GOT3 (cell line): ENCODE measurements around the gene SSTR3.
A peak's percentile ranks its signal among the peaks of the same experiment; 100 is the strongest.
"Not testable (repeated sequence)": the region's sequence is repeated elsewhere in the genome, so short reads cannot be mapped to it uniquely, and the experiment has no call there.

Experiments used
- DNase-seq: peaks from one replicate; lab custom pipeline; 2025; ENCODE audit warnings: mixed read lengths; lab: John Stamatoyannopoulos, UW

The SSTR3 gene

GRCh38 chr22:37210041-37210803, 2.1 kb downstream of the SSTR3 start:
- no peak for DNase-seq

GRCh38 chr22:37209140-37209845, 3.0 kb downstream of the SSTR3 start:
- DNase-seq = no peak

GRCh38 chr22:37208401-37209139, 3.7 kb downstream of the SSTR3 start:
- no peak for DNase-seq

- DNase-seq = no peak
These were observed 4.3 kb downstream of the SSTR3 start for GRCh38 chr22:37207981-37208380.

- no peak for DNase-seq
These were observed 5.1 kb downstream of the SSTR3 start for GRCh38 chr22:37206841-37207821.

- DNase-seq = no peak
These were observed 6.0 kb downstream of the SSTR3 start for GRCh38 chr22:37206118-37206840.

- DNase-seq = no peak
These were observed 7.2 kb downstream of the SSTR3 start for GRCh38 chr22:37205046-37205445.

- no peak for DNase-seq
These were observed 8.1 kb downstream of the SSTR3 start for GRCh38 chr22:37204045-37204655.

GRCh38 chr22:37203354-37204044, 8.8 kb downstream of the SSTR3 start:
- no peak for DNase-seq

- no peak for DNase-seq
These were observed 9.6 kb downstream of the SSTR3 start for GRCh38 chr22:37202716-37203115.

GRCh38 chr22:37202001-37202555, 10.2 kb downstream of the SSTR3 start:
- no peak for DNase-seq

- not testable (repeated sequence) for DNase-seq
These were observed 10.8 kb downstream of the SSTR3 start for GRCh38 chr22:37201443-37201820.

GRCh38 chr22:37199760-37200108, 12.5 kb downstream of the SSTR3 start:
- DNase-seq = no peak

- peak; percentile 97 for DNase-seq
These were observed 13.0 kb downstream of the SSTR3 start for GRCh38 chr22:37199103-37199759.

GRCh38 chr22:37198258-37199102, 13.8 kb downstream of the SSTR3 start:
- DNase-seq = peak; percentile 37

GRCh38 chr22:37197451-37198257, 14.6 kb downstream of the SSTR3 start:
- DNase-seq = no peak
